Activated CD4-positive, CD25-positive, alpha-beta regulatory T cell treated with anti-CD3 and anti-CD28 coated beads, Interleukin-2, amount 50 U/mL, for 24 hours (primary cell): ENCODE measurements around the gene TMC1.
"Not testable (repeated sequence)": the region's sequence is repeated elsewhere in the genome, so short reads cannot be mapped to it uniquely, and the experiment has no call there.

Experiments
- ATAC-seq, 2 donors: fragments of 150-1000 bp; cut with Tn5 transposase; one replicate each; pipeline ENCODE4 v1.10.0; 2021; ENCODE audit warnings: mild to moderate bottlenecking in 1 of 2, moderate library complexity in 1 of 2

The TMC1 gene

GRCh38 chr9:72526901-72527800 lies 5.7 kb downstream of the TMC1 start:
- peak; percentile 86 to 88 for ATAC-seq

GRCh38 chr9:72527801-72528195 lies 6.4 kb downstream of the TMC1 start:
- no peak for ATAC-seq

DNA sequence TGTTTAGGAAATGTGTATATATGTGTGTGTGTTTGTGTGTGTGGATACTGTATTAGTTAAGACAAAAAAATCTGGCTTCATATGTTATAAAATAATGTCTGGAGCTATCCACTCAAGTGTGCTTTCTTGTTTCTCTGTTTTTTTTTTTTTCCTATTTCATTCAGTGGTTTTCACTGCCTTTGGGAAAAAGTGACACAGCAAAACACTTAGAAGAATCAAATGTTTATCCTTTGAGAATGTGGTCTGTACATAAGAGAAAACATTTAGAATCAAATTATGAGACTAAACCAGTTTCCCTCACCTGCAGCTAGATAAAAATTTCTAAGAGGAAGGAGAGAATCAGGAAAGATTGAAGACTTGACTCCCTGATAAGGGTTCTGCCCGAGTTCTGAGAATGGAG lies 8.1 kb downstream of the TMC1 start:
- ATAC-seq = no peak

- ATAC-seq = no peak
These were observed 11.9 kb downstream of the TMC1 start for GRCh38 chr9:72533322-72533721.

DNA sequence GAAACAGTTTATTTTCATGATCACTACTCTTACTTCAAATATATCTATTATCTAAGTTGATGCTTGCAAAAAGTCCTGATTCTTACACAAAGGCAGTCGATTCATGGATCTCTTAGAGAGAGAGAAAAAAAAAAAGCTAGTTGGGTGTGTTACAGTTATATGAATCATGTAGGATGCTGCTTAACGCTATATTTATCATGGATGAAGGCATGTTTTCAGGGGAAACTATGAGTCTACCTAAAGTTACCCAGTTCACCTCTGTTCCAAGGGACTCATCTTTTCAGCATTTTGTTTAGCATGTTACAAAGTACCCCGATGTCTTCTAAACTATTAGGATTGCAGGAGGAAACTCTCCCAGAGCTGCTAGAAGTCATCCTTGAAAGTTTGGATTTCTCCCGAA lies 13.5 kb downstream of the TMC1 start:
- no peak for ATAC-seq

DNA sequence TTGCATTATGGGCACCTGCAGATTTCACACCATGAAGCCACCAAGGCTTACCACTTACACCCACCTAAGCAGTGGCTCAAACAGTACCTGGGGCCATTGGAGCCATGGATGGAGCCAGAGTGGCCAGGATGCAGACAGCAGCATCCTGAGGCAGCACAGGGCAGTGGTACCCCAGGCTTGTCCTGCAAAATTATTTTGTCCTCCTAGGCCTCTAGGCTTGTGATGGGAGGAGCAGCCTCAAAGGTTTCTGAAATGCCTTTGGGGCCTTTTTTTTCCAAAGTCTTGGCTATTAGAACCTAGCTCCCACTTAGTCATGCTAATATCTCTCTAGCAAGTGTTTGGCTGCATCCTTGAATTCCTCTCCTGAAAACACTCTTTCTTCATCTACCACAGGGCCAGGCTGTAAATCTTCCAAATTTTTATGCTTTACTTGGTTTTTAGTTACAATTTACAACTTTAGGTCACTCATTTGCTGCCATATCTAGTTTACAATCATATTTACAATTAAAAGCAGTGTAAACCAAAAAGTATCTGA lies 15.7 kb downstream of the TMC1 start:
- ATAC-seq = no peak

DNA sequence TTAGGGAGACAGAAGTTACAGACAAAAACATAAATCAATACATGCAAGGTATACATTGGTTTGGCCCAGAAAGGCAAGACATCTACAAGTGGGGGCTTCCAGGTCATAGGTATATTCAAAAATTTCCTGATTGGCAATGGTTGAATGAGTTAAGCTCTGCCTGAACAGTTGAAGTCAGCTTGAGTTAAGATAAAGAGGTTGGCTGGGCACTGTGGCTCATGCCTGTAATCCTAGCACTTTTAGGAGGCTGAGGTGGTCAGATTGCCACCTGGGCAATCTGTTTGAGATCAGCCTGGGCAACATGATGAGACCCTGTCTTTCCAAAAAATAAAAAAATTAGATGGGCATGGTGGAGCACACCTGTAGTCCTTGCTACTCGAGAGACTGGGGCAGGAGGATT lies 16.3 kb downstream of the TMC1 start:
- ATAC-seq = no peak

DNA sequence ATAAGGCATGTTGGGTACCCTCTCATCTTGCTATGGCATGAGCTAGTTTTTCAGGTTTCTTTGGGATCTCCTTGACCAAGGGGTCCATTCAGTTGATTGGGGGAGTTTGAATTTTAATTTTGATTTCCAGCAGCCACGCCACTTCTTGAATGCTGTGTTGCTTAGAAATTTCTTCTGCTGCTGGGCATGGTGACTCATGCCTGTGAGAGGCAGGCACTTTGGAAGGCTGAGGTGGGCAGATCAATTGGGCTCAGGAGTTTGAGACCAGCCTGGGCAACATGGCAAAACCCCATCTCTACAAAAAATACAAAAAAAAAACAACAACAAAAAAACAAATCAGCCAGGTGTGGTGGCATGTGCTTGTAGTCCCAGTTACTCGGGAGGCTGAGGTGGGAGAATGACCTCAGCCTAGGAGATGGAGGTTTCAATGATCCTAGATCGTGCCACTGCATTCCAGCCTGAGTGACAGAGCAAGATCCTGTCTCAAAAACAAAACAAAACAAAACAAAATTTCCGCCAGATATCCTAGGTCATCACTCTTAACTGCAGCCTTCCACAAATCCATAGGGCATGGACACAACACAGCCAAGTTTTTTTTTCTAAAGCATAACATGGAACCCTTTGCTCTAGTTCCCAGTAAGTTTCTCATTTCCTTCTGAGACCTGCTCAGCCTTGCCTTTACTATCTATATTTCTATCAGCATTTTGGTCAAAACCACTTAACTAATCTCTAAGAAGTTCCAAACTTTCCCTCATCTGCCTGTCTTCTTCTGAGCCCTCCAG lies 17.7 kb downstream of the TMC1 start:
- ATAC-seq = no peak

DNA sequence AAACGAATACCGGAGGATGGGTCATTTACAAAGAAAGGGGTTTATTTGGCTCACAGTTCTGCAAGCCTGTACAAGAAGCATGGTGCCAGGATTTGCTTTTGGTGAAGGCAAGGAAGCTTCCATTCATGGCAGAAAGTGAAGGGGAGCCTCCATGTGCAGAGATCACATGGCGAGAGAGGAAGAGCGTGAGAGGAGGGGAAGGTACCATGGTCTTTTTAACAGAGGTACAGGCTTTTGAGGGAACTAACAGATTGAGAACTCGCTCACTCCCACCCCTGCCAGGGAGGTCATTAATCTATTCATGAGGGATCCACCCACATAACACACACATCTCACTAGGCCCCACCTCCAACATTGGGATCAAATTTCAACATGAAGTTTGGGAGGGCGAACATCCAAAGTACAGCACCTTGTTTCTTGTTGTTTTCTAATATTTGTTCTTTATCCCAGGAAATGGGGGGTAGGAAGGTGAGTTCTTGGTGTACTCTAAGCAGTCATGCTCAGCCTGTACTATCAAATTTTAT lies 18.5 kb downstream of the TMC1 start:
- no peak for ATAC-seq

DNA sequence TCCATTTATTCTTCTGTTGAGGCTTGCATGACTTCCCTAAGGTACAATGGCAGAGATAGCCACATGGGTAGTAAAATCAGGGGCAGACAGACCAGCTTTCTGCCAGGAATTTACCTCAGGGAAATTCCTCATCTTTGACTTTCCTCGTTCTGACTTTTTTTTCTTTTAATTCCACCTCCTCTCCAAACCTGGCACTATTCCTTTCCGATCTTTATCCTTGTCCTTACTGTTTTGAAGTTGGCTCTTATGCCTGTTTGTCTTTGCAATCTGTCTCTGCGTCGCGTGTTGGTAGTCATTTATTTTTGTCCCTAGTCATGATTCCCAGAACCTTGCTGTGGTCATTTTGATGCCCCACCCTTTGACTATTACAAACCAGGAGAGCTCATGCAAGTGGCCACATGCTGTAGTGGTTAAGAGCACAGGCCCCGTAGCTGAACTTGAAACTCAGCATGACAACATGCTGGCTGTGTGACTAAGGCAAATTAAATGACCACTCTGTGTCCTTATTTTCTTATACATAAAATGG lies 19.0 kb downstream of the TMC1 start:
- ATAC-seq = no peak

DNA sequence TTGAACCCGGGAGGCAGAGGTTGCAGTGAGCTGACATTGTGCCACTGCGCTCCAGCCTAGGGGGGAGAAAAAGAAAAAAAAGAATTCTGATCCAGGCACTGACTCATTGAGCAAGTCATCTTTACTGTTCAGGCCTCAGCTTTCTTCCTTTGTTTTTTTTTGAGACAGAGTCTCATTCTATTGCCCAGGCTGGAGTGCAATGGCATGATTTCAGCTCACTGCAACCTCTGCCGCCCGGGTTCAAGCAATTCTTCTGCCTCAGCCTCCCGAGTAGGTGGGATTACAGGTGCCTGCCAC lies 21.1 kb downstream of the TMC1 start:
- ATAC-seq = not testable (repeated sequence)

GRCh38 chr9:72542917-72543316 lies 21.5 kb downstream of the TMC1 start:
- ATAC-seq = no peak

- no peak for ATAC-seq
These were observed 29.9 kb downstream of the TMC1 start for GRCh38 chr9:72551306-72551705.

DNA sequence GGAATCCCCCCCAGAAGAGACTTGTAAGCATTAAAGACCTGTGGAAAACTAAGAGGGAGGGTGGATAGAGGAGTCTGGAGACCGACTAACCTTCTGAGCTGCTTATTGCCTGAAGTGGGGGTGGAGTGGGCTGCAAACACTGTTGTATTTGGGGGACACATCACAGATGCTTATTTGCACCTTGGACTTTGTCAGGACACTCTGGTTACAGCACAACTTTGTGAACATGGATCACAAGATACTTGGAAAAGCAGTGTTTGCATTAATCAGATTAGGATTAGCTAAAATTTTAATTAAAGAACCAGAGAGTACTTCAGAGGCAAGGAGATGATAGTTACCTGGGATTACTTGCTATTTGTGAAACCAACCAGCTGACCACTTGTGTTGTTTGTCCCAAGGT lies 30.9 kb downstream of the TMC1 start:
- ATAC-seq = no peak

DNA sequence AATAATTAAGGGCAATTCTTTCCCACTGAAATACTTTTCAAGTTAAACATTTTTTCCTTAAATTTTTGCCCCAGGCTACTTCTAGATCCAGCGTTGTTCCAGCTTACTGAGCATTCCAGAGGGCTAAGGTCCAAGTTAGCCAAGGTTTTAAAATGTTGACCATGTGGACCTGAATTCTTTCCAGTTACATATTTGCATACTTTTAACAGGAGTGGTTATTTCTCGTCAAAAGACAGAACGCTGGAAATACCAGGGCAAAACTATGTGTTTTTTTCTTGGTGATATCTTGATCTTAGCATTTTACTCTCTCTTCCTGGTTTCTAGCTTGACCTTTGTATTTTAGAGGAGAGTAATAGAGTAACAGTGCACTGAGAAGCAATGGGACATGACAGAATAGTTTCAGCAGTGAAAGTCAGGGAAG lies 32.8 kb downstream of the TMC1 start:
- no peak for ATAC-seq

GRCh38 chr9:72557549-72557948 lies 36.1 kb downstream of the TMC1 start:
- ATAC-seq = peak; percentile 93 to 98

- no peak for ATAC-seq
These were observed 38.7 kb downstream of the TMC1 start for GRCh38 chr9:72560086-72560485.

- ATAC-seq = no peak
These were observed 42.4 kb downstream of the TMC1 start for GRCh38 chr9:72563806-72564205.

GRCh38 chr9:72564479-72565281 lies 43.3 kb downstream of the TMC1 start:
- ATAC-seq = no peak

DNA sequence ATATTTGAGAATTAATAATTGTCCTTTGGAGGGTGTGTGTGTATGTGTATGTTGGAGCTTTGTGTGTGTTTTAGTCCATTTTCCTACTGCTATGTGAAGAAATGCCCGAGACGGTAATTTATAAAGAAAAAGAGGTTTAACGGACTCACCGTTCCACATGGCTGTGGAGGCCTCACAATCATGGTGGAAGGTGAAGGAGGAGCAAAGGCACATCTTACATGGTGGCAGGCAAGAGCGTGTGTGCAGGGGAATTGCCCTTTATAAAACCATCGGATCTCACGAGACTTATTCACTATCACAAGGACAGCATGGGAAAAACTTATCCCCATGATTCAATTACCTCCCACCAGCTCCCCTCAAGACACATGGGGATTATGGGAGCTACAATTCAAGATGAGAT lies 44.1 kb downstream of the TMC1 start:
- ATAC-seq = no peak

GRCh38 chr9:72574156-72574810 lies 52.9 kb downstream of the TMC1 start:
- ATAC-seq = no peak

DNA sequence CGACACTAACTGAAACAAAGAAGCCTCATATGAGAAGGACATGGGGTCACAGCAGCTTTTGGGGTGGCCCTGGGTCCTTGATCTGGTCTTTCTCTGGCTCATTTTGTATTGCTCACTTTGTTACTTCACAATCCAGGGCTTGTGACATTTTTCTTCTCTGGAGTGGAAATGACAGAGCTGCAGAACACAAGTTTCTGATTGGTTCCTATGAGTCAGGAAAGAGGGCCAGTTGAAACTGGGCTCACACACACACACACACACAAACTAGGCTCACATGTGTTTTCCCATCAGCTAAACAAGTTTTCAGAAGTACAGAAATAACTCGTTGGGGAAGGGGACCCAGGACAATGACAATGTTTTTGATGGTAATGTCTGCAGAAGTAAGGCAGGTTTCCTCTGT lies 54.3 kb downstream of the TMC1 start:
- ATAC-seq = no peak
